HUDEP-2 (cell line): ENCODE measurements around the gene DCST1.

Source experiments
- DNase-seq, 76 experiments: peaks; one replicate each; lab custom pipeline; 2025; ENCODE audit not compliant: unreplicated experiment in 76 of 76; lab: John Stamatoyannopoulos, UW

Gene DCST1

GRCh38 chr1:155012026-155012546 is 21.5 kb upstream of the DCST1 start:
- peak in 73 of 76 experiments; percentile 54 to 97 (median 92) for DNase-seq

GRCh38 chr1:155012776-155013602 is 20.6 kb upstream of the DCST1 start:
- DNase-seq, result peak in 15 of 76 experiments; percentile 3 to 45 (median 29)

- DNase-seq, result peak in 53 of 76 experiments; percentile 12 to 82 (median 57)
These were observed 20.0 kb upstream of the DCST1 start for GRCh38 chr1:155013632-155014031.

- DNase-seq, result no peak
These were observed 18.7 kb upstream of the DCST1 start for GRCh38 chr1:155014709-155015508.

- no peak for DNase-seq
These were observed 17.9 kb upstream of the DCST1 start for GRCh38 chr1:155015527-155016230.

GRCh38 chr1:155016231-155016831 is 17.3 kb upstream of the DCST1 start:
- DNase-seq, result no peak

- peak in 72 of 76 experiments; percentile 42 to 93 (median 82) for DNase-seq
These were observed 16.3 kb upstream of the DCST1 start for GRCh38 chr1:155017041-155017945.

GRCh38 chr1:155017946-155018316 is 15.7 kb upstream of the DCST1 start:
- DNase-seq, result no peak

- no peak for DNase-seq
These were observed 14.8 kb upstream of the DCST1 start for GRCh38 chr1:155018617-155019348.

GRCh38 chr1:155019377-155020245 is 14.0 kb upstream of the DCST1 start:
- DNase-seq, result no peak

- DNase-seq, result no peak
These were observed 11.3 kb upstream of the DCST1 start for GRCh38 chr1:155022136-155022926.

- peak in 63 of 76 experiments; percentile 17 to 74 (median 43) for DNase-seq
These were observed 10.7 kb upstream of the DCST1 start for GRCh38 chr1:155022927-155023236.

GRCh38 chr1:155023627-155024026 is 10.0 kb upstream of the DCST1 start:
- no peak for DNase-seq

- DNase-seq, result no peak
These were observed 9.3 kb upstream of the DCST1 start for GRCh38 chr1:155024315-155024714.

- no peak for DNase-seq
These were observed 7.5 kb upstream of the DCST1 start for GRCh38 chr1:155026154-155026553.

GRCh38 chr1:155026588-155026987 is 7.0 kb upstream of the DCST1 start:
- peak in 1 of 76 experiments; percentile 4 for DNase-seq
